ENCODE results near the gene BTBD1. TPM values are rescaled to one million over a fixed set of nuclear protein-coding genes. Genes with fewer than 3 reads are reported as not detected.
"Not testable (repeated sequence)": the region's sequence is repeated elsewhere in the genome, so short reads cannot be mapped to it uniquely, and the experiment has no call there.

The BTBD1 gene
- total RNA-seq, 2 donors from 2014 or later = 37.6 to 45.3 TPM

- Mint-ChIP-seq H3K4me1 (peaks cover 23% of the 10 kb centered on the region), H3K36me3 (ENCODE audit: low read depth) (no peaks in the 10 kb centered on the region), H3K4me3 (no peak overlapping the region), H3K27me3 (no peaks in the 10 kb centered on the region), H3K27ac (no peak overlapping the region)
- H3K9me3 ChIP-seq (ENCODE audit: control insufficient read depth, low read length, poor library complexity, severe bottlenecking) = no peaks in the 10 kb centered on the region
- DNase-seq (no peak), ATAC-seq (no peak)
Observed at GRCh38 chr15:83063551-83063950, 3.5 kb downstream of the BTBD1 start.

- H3K9me3 ChIP-seq (ENCODE audit: control insufficient read depth, low read length, poor library complexity, severe bottlenecking) = no peaks in the 10 kb centered on the region
- H3K4me3 Mint-ChIP-seq = no peak overlapping the region
- H3K36me3 Mint-ChIP-seq (ENCODE audit: low read depth) = no peaks in the 10 kb centered on the region
- H3K4me1 Mint-ChIP-seq = peaks cover 21% of the 10 kb centered on the region
- no peak overlapping the region for H3K27ac Mint-ChIP-seq
- H3K27me3 Mint-ChIP-seq = no peaks in the 10 kb centered on the region
- DNase-seq (no peak), ATAC-seq (no peak)
Observed at GRCh38 chr15:83062768-83063180, 4.3 kb downstream of the BTBD1 start.

- ATAC-seq (no peak), DNase-seq (no peak)
- Mint-ChIP-seq H3K4me1 (peaks cover 29% of the 10 kb centered on the region), H3K27ac (no peak overlapping the region), H3K4me3 (no peak overlapping the region), H3K36me3 (ENCODE audit: low read depth) (no peaks in the 10 kb centered on the region), H3K27me3 (no peaks in the 10 kb centered on the region)
- no peaks in the 10 kb centered on the region for H3K9me3 ChIP-seq (ENCODE audit: control insufficient read depth, low read length, poor library complexity, severe bottlenecking)
Observed at GRCh38 chr15:83061680-83062079, 5.4 kb downstream of the BTBD1 start.

GRCh38 chr15:83057696-83058376 lies 9.2 kb downstream of the BTBD1 start:
- peak overlapping the region; percentile 57 for H3K27ac Mint-ChIP-seq

GRCh38 chr15:83057002-83057401 lies 10.1 kb downstream of the BTBD1 start:
- Mint-ChIP-seq H3K4me1 (peaks cover 17% of the 10 kb centered on the region), H3K4me3 (no peak overlapping the region), H3K36me3 (ENCODE audit: low read depth) (no peaks in the 10 kb centered on the region), H3K27me3 (no peaks in the 10 kb centered on the region), H3K27ac (no peak overlapping the region)
- H3K9me3 ChIP-seq (ENCODE audit: control insufficient read depth, low read length, poor library complexity, severe bottlenecking) = no peaks in the 10 kb centered on the region
- ATAC-seq = no peak
- no peak for DNase-seq

More at GRCh38 chr15:83057696-83058376, 9.2 kb downstream of the BTBD1 start:
- DNase-seq = no peak
- Mint-ChIP-seq H3K36me3 (ENCODE audit: low read depth) (no peaks in the 10 kb centered on the region), H3K4me3 (peak overlapping the region; percentile 58), H3K4me1 (peaks cover 15% of the 10 kb centered on the region), H3K27me3 (no peaks in the 10 kb centered on the region)
- H3K9me3 ChIP-seq (ENCODE audit: control insufficient read depth, low read length, poor library complexity, severe bottlenecking) = no peaks in the 10 kb centered on the region
- no peak for ATAC-seq

GRCh38 chr15:83053151-83053550 lies 13.9 kb downstream of the BTBD1 start:
- Mint-ChIP-seq H3K4me3 (no peak overlapping the region), H3K27ac (peak overlapping the region; percentile 9), H3K27me3 (no peaks in the 10 kb centered on the region), H3K4me1 (peaks cover 19% of the 10 kb centered on the region), H3K36me3 (ENCODE audit: low read depth) (peaks cover 2% of the 10 kb centered on the region)
- no peak for ATAC-seq
- DNase-seq = no peak
- H3K9me3 ChIP-seq (ENCODE audit: control insufficient read depth, low read length, poor library complexity, severe bottlenecking) = no peaks in the 10 kb centered on the region

GRCh38 chr15:83046558-83047127 lies 20.4 kb downstream of the BTBD1 start:
- H3K9me3 ChIP-seq (ENCODE audit: control insufficient read depth, low read length, poor library complexity, severe bottlenecking) = no peaks in the 10 kb centered on the region
- ATAC-seq = no peak
- no peak for DNase-seq
- peaks cover 28% of the 10 kb centered on the region for H3K4me1 Mint-ChIP-seq
- H3K27me3 Mint-ChIP-seq = no peaks in the 10 kb centered on the region
- H3K4me3 Mint-ChIP-seq = no peak overlapping the region
- H3K27ac Mint-ChIP-seq = peak overlapping the region; percentile 78
- peaks cover 13% of the 10 kb centered on the region for H3K36me3 Mint-ChIP-seq (ENCODE audit: low read depth)

GRCh38 chr15:83044156-83044555 lies 22.9 kb downstream of the BTBD1 start:
- H3K4me1 Mint-ChIP-seq = peaks cover 30% of the 10 kb centered on the region
- H3K9me3 ChIP-seq (ENCODE audit: control insufficient read depth, low read length, poor library complexity, severe bottlenecking) = no peaks in the 10 kb centered on the region
- ATAC-seq (no peak), DNase-seq (no peak)
- H3K36me3 Mint-ChIP-seq (ENCODE audit: low read depth) = peaks cover 16% of the 10 kb centered on the region
- H3K27ac Mint-ChIP-seq = no peak overlapping the region
- H3K27me3 Mint-ChIP-seq = no peaks in the 10 kb centered on the region
- H3K4me3 Mint-ChIP-seq = no peak overlapping the region

- H3K36me3 Mint-ChIP-seq (ENCODE audit: low read depth) = peaks cover 7% of the 10 kb centered on the region
- no peaks in the 10 kb centered on the region for H3K9me3 ChIP-seq (ENCODE audit: control insufficient read depth, low read length, poor library complexity, severe bottlenecking)
- no peak for DNase-seq
- H3K27ac Mint-ChIP-seq = no peak overlapping the region
- no peak for ATAC-seq
- no peaks in the 10 kb centered on the region for H3K27me3 Mint-ChIP-seq
- H3K4me1 Mint-ChIP-seq = peaks cover 32% of the 10 kb centered on the region
- no peak overlapping the region for H3K4me3 Mint-ChIP-seq
Observed at GRCh38 chr15:83039206-83039605, 27.8 kb downstream of the BTBD1 start.

- ATAC-seq = no peak
- H3K4me1 Mint-ChIP-seq = peaks cover 29% of the 10 kb centered on the region
- no peaks in the 10 kb centered on the region for H3K9me3 ChIP-seq (ENCODE audit: control insufficient read depth, low read length, poor library complexity, severe bottlenecking)
- no peak overlapping the region for H3K4me3 Mint-ChIP-seq
- peak overlapping the region; percentile 39 for H3K27ac Mint-ChIP-seq
- no peaks in the 10 kb centered on the region for H3K27me3 Mint-ChIP-seq
- DNase-seq = no peak
- H3K36me3 Mint-ChIP-seq (ENCODE audit: low read depth) = peaks cover 12% of the 10 kb centered on the region
Observed at GRCh38 chr15:83036253-83036652, 30.8 kb downstream of the BTBD1 start.

- H3K36me3 Mint-ChIP-seq (ENCODE audit: low read depth); H3K27me3 Mint-ChIP-seq; H3K4me1 Mint-ChIP-seq; ATAC-seq; H3K9me3 ChIP-seq (ENCODE audit: control insufficient read depth, low read length, poor library complexity, severe bottlenecking); H3K27ac Mint-ChIP-seq; H3K4me3 Mint-ChIP-seq; DNase-seq: not testable (repeated sequence)
Observed at GRCh38 chr15:83031234-83031633, 35.8 kb downstream of the BTBD1 start.

- H3K4me1 Mint-ChIP-seq = peaks cover 6% of the 10 kb centered on the region
- H3K27me3 Mint-ChIP-seq = no peaks in the 10 kb centered on the region
- H3K9me3 ChIP-seq (ENCODE audit: control insufficient read depth, low read length, poor library complexity, severe bottlenecking) = no peaks in the 10 kb centered on the region
- no peak for DNase-seq
- no peak for ATAC-seq
- peak overlapping the region; percentile 21 for H3K27ac Mint-ChIP-seq
- H3K36me3 Mint-ChIP-seq (ENCODE audit: low read depth) = peaks cover 8% of the 10 kb centered on the region
- H3K4me3 Mint-ChIP-seq = no peak overlapping the region
Observed at GRCh38 chr15:83030021-83030420, 37.0 kb downstream of the BTBD1 start.

- Mint-ChIP-seq H3K4me3 (no peak overlapping the region), H3K36me3 (ENCODE audit: low read depth) (no peaks in the 10 kb centered on the region), H3K27ac (no peak overlapping the region), H3K27me3 (no peaks in the 10 kb centered on the region), H3K4me1 (peaks cover 8% of the 10 kb centered on the region)
- H3K9me3 ChIP-seq (ENCODE audit: control insufficient read depth, low read length, poor library complexity, severe bottlenecking) = no peaks in the 10 kb centered on the region
- no peak for ATAC-seq
- no peak for DNase-seq
Observed at GRCh38 chr15:83018436-83018835, 48.6 kb downstream of the BTBD1 start.

GRCh38 chr15:83016906-83017305 lies 50.1 kb downstream of the BTBD1 start:
- ATAC-seq = no peak

More at GRCh38 chr15:83016906-83017305, 50.1 kb downstream of the BTBD1 start:
- H3K9me3 ChIP-seq (ENCODE audit: control insufficient read depth, low read length, poor library complexity, severe bottlenecking) = no peaks in the 10 kb centered on the region
- DNase-seq = no peak
- peaks cover 21% of the 10 kb centered on the region for H3K4me1 Mint-ChIP-seq
- H3K27me3 Mint-ChIP-seq = no peaks in the 10 kb centered on the region
- H3K4me3 Mint-ChIP-seq = no peak overlapping the region
- H3K36me3 Mint-ChIP-seq (ENCODE audit: low read depth) = no peaks in the 10 kb centered on the region
- no peak overlapping the region for H3K27ac Mint-ChIP-seq

All from T-helper 17 cell (primary cell).